ENCODE data around the gene PCSK2.

DNA sequence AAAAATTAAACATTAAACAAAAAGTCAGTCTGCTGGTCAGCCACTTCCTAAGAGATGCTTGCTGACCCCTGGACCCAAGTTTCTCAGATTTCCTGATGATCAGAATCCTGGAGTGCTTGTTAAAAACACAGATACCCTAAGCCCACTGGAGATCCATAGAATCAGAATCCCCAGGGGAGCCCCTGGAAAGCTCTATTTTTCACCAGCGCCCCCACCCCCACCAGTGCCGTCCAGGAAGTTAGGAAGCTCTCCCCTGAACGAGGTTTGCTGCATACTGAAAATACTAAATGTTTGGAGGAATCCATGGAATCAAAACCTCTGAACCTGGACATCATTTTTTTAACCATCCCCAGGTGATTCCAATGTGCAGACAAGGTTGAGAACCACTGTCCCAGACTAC is 235.1 kb downstream of the PCSK2 start:
- TF ChIP-seq CTCF (IDR thresholded peaks at IDR 0.05 in 4 of 5, conservative IDR thresholded peaks at IDR 0.05 in 1 of 5) (no peak), POLR2A (IDR thresholded peaks at IDR 0.05) (no peak)
